ENCODE data around the gene USF1. TPM values are rescaled to one million over a fixed set of nuclear protein-coding genes. Genes with fewer than 3 reads are reported as not detected.

USF1 gene
- polyA plus RNA-seq, 1 donor (not counting 4 experiments of a cell fraction or from before 2014, with no cell fraction given): 31.6 TPM

DNA sequence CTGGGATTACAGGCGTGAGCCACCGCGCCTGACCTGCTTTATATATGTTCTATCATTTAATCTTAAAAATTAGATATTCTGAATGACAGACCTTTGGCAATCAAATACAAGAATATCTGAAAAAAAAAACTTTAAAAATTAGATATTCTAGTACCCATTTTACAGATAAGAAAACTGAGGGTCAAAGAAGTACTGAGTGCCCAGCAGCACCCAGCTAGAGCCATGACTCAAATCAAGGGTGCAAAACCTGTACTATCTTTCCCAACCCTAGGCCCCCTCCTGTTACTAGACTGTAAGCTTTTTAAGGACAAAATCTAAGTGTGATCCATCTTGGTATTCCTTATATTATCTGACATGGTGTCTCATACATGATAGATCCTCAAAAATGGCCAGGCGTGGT, 15.6 kb upstream of the USF1 start:
- Histone ChIP-seq H3K27me3 (ENCODE audit: control insufficient read depth, extremely low read depth, insufficient read depth, low read length) (no peaks in the 10 kb centered on the region), H3K4me1 (ENCODE audit: control insufficient read depth, extremely low read depth, insufficient read depth, low read length) (no peaks in the 10 kb centered on the region), H4K20me1 (ENCODE audit: control insufficient read depth, extremely low read depth, insufficient read depth, low read length) (no peaks in the 10 kb centered on the region), H3K79me2 (ENCODE audit: control insufficient read depth, insufficient read depth, low read length) (no peaks in the 10 kb centered on the region), H3K4me3 (ENCODE audit: control insufficient read depth in 2 of 3, extremely low read depth in 1 of 3, insufficient read depth in 2 of 3, low read depth in 1 of 3, low read length in 3 of 3) (no peak overlapping the region), H3K9me3 (ENCODE audit: control insufficient read depth, low read depth, low read length) (no peaks in the 10 kb centered on the region), H3K27ac (ENCODE audit: control insufficient read depth, insufficient read depth, low read length) (no peak overlapping the region), H3K36me3 (ENCODE audit: control insufficient read depth in 2 of 2, extremely low read depth in 1 of 2, insufficient read depth in 2 of 2, low read length in 2 of 2) (no peaks in the 10 kb centered on the region), H2AFZ (ENCODE audit: control insufficient read depth, low read length) (no peak overlapping the region), H3K4me2 (ENCODE audit: control insufficient read depth, extremely low read depth, insufficient read depth, low read depth, low read length) (no peak overlapping the region), H3K9ac (ENCODE audit: control insufficient read depth, extremely low read depth, insufficient read depth, low read length) (no peak overlapping the region), H3K9me1 (ENCODE audit: control insufficient read depth, extremely low read depth, insufficient read depth, low read length) (no peaks in the 10 kb centered on the region)
- dilution Hi-C loops (cut with MboI; ENCODE audit: extremely low pct_ligation_motif_present, low sequenced_read_pairs): no loop called here
- FAIRE-seq: no peak
- no peak for DNase-seq (ENCODE audit: low read depth, low spot score)
- TF ChIP-seq EZH2 (IDR thresholded peaks at IDR 0.05; ENCODE audit: low read length): no peak
- TF ChIP-seq, protein P1, sequence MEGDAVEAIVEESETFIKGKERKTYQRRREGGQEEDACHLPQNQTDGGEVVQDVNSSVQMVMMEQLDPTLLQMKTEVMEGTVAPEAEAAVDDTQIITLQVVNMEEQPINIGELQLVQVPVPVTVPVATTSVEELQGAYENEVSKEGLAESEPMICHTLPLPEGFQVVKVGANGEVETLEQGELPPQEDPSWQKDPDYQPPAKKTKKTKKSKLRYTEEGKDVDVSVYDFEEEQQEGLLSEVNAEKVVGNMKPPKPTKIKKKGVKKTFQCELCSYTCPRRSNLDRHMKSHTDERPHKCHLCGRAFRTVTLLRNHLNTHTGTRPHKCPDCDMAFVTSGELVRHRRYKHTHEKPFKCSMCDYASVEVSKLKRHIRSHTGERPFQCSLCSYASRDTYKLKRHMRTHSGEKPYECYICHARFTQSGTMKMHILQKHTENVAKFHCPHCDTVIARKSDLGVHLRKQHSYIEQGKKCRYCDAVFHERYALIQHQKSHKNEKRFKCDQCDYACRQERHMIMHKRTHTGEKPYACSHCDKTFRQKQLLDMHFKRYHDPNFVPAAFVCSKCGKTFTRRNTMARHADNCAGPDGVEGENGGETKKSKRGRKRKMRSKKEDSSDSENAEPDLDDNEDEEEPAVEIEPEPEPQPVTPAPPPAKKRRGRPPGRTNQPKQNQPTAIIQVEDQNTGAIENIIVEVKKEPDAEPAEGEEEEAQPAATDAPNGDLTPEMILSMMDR (optimal IDR thresholded peaks at IDR 0.05 in 1 of 3, IDR thresholded peaks at IDR 0.05 in 1 of 3, conservative IDR thresholded peaks at IDR 0.05 in 1 of 3; ENCODE audit: extremely low read depth in 1 of 3, insufficient read depth in 2 of 3, low read length in 3 of 3): no peak

DNA sequence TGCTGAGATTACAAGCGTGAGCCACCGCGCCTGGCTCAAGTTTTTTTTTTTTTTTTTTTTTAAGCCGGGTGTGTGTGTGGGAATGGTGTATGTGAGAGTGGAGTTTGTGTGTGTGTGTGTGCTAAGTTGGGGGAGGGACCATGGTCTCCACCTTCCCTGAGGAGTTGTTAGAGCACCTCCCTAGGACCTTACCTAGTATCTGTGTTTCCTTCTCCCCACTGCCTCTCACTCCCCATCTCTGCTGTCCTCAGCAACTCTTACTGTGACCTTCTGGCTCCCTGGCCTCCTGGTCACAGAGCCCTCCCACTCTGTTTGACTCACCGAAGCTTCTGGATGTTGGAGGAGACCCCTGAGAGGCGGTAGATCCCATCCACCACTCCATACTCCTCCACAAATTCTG, 13.5 kb upstream of the USF1 start:
- Histone ChIP-seq H3K27me3 (ENCODE audit: control insufficient read depth, extremely low read depth, insufficient read depth, low read length) (no peaks in the 10 kb centered on the region), H3K9me3 (ENCODE audit: control insufficient read depth, low read depth, low read length) (no peaks in the 10 kb centered on the region), H3K9ac (ENCODE audit: control insufficient read depth, extremely low read depth, insufficient read depth, low read length) (no peak overlapping the region), H4K20me1 (ENCODE audit: control insufficient read depth, extremely low read depth, insufficient read depth, low read length) (no peaks in the 10 kb centered on the region), H3K4me3 (ENCODE audit: control insufficient read depth in 2 of 3, extremely low read depth in 1 of 3, insufficient read depth in 2 of 3, low read depth in 1 of 3, low read length in 3 of 3) (no peak overlapping the region), H3K9me1 (ENCODE audit: control insufficient read depth, extremely low read depth, insufficient read depth, low read length) (no peaks in the 10 kb centered on the region), H2AFZ (ENCODE audit: control insufficient read depth, low read length) (no peak overlapping the region), H3K36me3 (ENCODE audit: control insufficient read depth in 2 of 2, extremely low read depth in 1 of 2, insufficient read depth in 2 of 2, low read length in 2 of 2) (no peaks in the 10 kb centered on the region), H3K4me2 (ENCODE audit: control insufficient read depth, extremely low read depth, insufficient read depth, low read depth, low read length) (no peak overlapping the region), H3K27ac (ENCODE audit: control insufficient read depth, insufficient read depth, low read length) (no peak overlapping the region), H3K4me1 (ENCODE audit: control insufficient read depth, extremely low read depth, insufficient read depth, low read length) (no peaks in the 10 kb centered on the region), H3K79me2 (ENCODE audit: control insufficient read depth, insufficient read depth, low read length) (no peaks in the 10 kb centered on the region)
- TF ChIP-seq EZH2 (IDR thresholded peaks at IDR 0.05; ENCODE audit: low read length): no peak
- TF ChIP-seq, protein P1 (optimal IDR thresholded peaks at IDR 0.05 in 1 of 3, IDR thresholded peaks at IDR 0.05 in 1 of 3, conservative IDR thresholded peaks at IDR 0.05 in 1 of 3; ENCODE audit: extremely low read depth in 1 of 3, insufficient read depth in 2 of 3, low read length in 3 of 3): no peak
- no peak for FAIRE-seq
- DNase-seq (ENCODE audit: low read depth, low spot score): no peak
- dilution Hi-C loops (cut with MboI; ENCODE audit: extremely low pct_ligation_motif_present, low sequenced_read_pairs): no loop called here

All from keratinocyte (primary cell).